GM18868 (cell line): Measurements from ENCODE around the gene ABI2.
"Not testable (repeated sequence)": the region's sequence is repeated elsewhere in the genome, so short reads cannot be mapped to it uniquely, and the experiment has no call there.

Experiments
- ATAC-seq: cut with Tn5 transposase; IDR thresholded peaks from one replicate; pipeline ENCODE4 v1.9.1; 2021; ENCODE audit warnings: mild to moderate bottlenecking, moderate library complexity; ENCODE audit not compliant: unreplicated experiment

ABI2 gene

DNA sequence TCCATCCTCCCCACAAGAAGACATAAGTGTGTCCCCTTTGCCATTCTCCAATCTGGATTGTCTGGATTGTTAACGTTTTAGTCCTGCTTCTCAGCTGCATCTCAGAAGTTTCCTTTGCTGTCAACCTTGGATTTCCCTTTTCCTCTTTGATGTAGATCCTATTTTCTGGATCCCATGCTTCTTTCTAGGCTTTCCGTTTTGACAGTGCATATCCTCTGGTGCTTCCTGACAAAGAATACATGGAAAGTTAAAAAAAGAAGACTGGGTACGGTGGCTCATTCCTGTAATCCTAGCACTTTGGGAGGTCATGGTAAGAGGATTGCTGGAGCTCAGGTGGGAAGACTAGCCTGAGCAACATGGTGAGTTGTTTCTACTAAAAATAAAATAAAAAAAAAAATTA is 26.8 kb downstream of the ABI2 start:
- ATAC-seq = no peak

DNA sequence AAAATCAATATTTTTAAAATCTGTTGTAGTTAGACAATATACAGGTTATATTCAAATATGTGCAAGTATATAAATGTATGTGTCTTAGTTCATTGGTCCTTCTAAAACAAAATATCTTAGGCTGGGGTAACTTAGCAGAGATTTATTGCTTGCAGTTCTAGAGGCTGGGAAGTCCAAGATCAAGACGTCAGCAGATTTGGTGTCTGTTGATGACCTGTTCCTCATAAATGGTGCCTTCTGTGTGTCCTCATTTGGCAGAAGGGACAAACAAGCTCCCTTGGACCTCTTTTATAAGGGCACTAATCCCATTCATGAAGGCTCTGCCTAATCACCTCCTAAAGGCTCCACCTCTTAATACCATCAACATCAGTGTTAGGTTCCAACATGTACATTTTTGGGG is 31.3 kb downstream of the ABI2 start:
- ATAC-seq = no peak

DNA sequence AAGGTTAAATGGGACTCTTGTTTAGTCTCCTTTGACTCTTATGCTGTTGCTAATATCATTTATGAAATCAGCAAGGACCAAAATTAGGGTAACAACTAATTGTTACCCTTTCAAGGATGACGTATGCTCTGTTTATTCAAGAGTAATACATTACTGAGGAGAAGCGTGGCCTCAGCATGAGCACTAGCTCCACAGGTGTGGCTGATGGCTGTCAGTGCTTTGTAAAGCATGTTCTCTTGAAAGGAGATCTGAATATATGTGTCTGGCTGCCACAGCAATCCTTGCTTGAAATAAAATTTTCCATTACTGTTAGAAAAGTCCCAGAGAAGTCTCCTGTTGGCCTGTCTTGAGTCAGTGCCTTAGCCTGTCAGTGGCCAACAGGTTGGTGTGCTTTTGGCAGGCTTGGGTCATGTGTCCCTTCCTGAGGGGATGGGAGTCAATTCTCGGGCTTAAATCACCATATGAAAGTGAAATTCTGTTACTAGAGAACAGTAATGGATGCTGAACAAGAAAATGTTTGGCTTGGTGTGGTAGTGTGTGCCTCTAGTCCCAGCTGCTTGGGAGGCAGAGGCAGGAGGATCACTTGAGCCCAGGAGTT is 32.7 kb downstream of the ABI2 start:
- ATAC-seq = peak; percentile 52

DNA sequence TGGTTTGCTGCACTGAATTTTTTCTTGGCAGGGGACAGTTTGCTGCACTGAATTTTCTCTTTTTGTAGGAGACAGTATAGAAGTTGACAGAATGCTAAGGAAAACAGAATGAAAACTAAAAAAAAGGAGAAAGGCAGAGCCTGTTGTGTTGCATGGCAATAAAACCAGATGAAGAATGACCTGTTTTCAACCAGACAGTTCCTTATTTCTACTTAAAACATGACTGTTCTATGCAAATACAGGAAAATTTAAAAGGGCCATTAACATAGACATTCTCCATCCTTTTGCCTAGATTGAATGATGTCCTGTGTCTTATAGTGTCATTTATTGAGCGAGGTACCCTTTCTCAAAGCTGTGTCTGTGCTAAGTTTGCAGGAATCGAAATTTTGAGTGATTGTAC is 33.3 kb downstream of the ABI2 start:
- no peak for ATAC-seq

DNA sequence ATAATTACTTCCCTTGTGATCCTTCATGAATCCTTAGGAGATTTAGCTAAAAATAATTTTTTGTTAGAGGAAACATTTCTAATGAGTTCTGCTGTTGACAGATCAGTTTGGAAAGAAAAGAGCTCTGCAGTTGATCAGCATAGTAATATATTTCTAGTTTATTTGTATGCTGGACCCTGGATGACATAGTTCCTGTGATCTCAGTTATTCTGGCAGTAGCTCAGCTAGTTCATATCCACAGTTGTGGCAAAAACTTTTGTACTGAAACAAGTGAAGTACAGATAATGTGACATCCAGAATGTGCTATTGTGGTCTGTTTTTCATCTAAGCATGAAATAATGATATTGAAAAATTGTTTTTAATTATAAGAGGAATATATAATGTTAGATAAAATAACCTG is 33.7 kb downstream of the ABI2 start:
- no peak for ATAC-seq

DNA sequence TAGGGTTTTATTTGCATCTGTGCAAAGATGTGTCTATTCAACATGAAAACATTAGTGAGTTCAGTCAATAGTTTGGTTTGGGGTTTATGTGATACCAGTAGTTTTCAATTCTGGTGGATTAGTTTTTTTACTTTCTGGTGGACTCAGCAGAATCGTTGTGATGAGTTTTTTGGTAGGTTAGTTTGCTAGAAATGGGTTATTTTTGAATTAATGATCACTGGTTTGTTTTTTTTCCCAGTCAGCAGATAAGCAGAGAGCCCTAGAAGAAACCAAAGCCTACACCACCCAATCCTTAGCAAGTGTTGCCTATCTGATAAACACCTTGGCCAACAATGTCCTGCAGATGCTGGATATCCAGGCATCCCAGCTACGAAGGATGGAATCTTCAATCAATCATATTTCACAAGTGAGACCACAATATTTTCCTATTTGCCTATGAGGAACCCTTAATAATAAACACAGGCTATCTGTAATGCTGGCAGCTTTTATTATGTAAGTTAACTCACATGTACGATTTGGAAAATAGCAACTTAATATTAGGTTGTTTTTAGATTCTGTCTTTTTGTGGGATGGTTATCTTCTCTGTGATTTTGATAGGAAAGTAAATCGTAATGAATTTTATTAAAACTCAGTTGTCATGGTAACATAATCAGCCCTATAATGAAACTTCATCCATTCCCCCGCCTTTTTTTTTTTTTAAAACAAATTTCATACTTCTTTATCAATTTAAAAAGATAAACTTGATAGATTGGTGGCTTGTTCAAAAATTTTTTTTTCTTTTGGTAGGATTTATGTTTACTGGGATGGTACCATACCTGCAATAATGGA is 38.7 kb downstream of the ABI2 start:
- ATAC-seq = no peak

DNA sequence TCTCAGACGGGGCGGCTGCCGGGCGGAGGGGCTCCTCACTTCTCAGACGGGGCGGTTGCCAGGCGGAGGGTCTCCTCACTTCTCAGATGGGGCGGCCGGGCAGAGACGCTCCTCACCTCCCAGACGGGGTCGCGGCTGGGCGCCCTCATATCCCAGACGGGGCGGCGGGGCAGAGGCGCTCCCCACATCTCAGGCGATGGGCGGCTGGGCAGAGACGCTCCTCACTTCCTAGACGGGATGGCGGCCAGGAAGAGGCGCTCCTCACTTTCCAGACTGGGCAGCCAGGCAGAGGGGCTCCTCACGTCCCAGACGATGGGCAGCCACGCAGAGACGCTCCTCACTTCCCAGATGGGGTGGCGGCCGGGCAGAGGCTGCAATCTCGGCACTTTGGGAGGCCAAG is 44.5 kb downstream of the ABI2 start:
- ATAC-seq = not testable (repeated sequence)

DNA sequence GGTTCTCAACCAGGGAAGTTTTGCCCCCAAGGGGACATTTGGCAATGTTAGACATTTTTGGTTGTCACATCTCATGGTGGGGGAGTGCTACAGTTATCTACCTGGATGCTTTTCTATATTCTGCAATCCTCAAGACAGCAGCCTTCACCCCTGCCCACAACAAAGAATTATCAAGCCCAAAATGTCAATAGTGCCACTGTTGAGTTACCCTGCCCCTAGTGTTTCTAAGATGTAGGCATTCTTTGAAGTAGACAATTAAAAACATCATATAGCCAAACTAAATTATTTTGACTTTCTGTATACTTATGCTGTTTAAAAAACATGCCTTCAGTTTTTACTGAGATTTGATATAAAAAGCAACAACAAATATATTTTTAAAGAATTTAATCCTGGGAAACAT is 48.0 kb downstream of the ABI2 start:
- ATAC-seq = no peak

DNA sequence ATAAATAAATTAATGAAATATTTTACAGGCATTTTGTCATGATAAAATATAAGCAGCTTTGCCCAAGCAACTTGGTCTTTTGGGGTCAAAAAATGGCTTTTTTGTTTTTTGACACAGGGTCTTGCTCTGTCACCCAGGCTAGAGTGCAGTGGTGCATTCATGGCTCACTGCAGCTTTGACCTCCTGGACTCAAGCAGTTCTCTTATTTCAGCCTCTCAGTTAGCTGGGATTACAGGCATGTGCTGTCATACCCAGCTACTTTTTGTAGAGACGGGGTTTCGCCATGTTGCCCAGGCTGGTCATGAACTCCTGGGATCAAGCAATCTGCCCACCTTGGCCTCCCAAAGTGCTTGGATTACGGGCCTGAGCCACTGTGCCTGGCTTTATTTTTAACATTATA is 51.0 kb downstream of the ABI2 start:
- ATAC-seq = no peak

DNA sequence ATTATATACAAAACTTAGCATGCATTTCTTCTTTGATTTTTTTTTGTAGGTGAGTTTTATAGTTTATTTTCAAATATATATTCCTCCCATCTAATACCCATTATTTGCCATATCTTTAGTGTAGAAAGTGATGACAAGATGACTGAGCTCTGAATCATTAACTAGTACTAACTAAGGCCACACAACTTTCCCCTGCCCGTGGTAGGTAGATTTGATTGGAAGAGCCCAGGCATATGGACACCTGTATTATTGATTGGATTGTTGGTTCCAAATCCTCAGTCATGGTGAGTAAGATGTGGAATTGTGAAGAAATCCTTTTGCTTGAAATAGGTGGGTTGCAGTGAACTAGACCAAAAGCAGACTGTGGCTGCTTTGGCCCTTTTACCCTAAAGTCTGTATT is 54.8 kb downstream of the ABI2 start:
- ATAC-seq = no peak

DNA sequence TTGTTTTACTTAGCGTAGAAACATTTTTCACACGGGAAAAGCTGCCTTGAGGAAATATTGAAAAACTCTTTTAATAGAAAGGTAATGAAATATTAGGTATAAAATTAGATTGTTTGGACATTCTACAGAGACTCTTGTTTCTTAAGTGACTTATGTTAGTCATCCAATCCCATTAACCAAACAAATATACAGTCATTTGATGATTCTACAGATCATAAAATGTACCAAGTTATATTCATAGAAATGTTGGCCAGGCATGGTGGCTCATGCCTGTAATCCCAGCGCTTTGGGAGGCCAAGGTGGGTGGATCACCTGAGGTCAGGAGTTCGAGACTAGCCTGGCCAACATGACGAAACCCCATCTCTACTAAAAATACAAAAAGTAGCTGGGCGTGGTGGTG is 60.0 kb downstream of the ABI2 start:
- ATAC-seq = not testable (repeated sequence)

DNA sequence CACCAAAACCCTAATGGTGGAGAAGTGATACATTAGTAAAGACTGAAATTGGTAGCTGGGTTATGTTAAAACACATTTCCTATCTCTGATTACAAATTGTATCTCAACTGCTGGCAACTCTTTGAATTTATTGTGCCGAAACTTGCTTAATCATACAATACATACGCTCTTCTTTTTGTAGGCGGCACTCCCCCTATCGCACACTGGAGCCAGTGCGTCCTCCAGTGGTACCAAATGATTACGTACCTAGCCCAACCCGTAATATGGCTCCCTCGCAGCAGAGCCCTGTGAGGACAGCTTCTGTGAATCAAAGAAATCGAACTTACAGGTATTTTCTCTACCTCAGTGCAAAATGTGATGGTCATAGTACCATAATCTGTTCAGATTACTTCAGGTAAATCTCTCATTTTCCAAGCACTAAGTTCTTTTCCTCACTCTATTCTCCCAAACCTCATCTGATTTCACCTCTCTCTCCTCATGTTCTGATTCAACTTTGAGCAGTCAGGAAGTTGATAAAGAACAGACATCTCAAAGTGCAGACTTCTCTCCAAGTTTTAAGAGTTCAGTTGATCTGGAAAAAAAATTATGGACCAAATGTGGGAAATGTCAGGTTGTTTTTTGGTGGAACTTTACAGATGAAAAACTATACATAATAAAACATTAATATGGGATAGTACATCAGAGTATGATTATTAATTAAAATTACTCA is 66.5 kb downstream of the ABI2 start:
- no peak for ATAC-seq

DNA sequence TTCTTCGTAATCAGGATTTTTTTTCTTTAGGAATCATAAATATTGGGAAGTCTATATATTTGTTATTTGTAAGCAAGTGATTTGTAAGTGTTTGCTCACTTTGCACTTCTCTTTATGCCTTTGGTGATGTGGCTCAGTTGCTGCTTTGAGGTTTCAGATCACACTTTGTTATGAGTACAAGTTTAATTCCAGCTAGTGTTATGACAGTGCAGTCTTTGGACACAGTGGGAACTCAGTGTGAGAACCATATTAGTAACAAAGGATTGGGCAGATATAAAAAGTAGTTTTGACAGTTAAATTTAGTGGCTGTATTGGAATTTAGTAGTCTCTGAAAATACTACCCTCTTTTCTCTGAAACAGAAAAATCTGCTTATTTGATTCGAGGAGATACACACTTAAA is 67.7 kb downstream of the ABI2 start:
- no peak for ATAC-seq

DNA sequence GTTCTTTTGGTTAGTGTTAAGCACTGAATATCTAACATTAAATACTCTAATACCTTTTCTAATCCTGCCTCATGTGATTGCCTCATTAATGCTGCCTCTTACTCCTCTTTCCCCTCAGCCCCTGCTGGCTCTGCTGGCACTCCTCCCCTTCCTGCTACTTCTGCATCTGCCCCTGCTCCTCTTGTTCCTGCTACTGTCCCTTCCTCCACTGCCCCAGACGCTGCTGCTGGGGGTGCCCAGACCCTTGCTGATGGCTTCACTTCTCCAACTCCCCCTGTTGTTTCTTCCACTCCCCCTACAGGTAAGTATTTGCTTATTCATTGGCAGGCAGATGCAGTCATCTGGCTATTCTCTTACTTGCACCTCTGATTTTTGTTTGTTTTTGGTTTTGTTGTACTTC is 68.5 kb downstream of the ABI2 start:
- ATAC-seq = no peak

DNA sequence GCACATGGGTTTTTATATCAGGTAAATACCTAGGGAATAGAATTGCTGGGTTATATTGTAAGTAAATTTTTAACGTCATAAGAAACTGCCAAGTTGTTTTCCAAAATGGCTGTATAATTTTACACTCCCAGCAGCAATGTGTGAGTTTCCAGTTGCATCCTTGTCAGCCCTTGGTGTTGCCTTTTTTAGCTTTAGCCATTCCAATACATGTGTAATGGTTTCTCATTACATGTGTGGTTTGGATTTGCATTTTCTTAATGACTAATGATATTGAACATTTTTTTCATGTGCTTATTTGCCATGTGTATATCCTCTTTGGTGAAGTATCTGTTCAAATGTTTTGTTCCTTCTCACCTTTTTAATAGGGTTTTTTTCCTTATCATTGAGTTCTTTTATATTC is 70.8 kb downstream of the ABI2 start:
- no peak for ATAC-seq

DNA sequence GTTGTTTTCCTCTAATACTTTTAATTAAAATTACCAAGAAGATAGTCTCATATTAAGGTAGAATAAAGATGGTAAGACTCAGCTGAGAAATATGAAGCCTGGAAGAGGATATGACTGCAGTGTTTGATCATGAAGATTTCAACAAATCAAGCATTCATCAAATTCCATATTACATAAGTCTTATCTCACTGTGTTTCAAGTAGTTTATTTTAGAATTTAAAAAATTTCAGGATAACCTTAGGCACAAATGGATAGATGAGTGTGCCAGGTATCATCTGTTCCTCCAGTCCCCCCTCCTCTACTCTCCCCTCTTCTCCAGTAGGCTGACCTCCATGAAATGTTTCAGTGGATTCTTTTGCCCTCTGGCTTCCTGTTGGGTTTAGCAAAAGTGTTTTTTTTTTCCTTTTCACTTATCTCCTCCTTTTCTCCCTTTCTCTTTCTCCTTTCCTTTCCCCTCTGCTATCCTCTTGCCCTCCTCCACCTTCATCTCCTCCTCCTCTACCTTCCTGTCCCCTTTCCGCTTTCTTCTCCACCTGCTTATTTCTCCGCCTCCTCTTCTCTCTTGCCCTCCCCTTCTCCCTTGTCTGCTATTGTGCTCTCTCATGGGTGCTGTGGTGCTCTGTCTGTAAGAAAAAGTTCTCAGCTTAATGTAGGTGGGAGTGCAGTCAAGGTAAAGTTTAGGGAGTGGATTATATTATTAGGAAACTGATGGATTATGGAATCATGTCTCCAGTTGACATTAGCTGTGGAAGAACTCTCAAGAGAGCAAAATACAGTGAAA is 72.8 kb downstream of the ABI2 start:
- no peak for ATAC-seq

DNA sequence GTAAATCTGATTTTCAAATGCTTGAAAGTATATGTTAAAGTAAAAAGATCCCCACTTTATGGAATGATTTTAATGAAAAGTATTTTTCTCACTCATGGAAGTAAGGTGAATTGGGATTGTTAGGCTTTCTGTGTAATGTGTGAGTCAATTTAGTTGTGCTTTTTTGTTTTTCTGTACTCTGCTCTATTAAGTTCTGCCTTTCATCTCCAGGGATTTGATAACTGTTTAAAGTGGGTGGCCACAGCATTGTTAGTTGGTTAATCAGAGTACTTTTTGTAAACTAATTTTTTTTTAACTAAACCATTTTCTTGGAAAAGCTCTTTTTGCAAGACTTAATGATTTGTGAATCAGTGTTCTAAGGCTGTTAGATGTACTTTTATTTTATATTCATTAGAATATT is 76.8 kb downstream of the ABI2 start:
- no peak for ATAC-seq

DNA sequence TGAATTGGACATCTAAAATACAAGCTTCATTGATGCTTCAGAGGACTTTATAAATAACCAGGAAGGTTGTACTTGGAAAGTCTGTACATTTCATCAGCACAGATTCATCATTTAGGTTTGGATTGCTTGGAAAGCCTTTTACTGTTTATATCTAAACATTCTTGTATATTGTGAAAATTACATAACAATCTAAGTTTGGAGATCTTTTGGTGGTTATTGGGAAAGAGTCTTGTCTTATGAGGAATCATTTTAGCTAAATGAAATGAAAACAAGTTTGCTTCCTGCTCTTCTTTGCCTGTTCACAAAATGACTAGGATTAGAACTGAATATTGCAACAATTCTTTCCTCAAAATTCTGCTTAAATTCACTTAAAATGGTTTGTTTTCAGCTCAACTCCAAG is 79.3 kb downstream of the ABI2 start:
- ATAC-seq = no peak

DNA sequence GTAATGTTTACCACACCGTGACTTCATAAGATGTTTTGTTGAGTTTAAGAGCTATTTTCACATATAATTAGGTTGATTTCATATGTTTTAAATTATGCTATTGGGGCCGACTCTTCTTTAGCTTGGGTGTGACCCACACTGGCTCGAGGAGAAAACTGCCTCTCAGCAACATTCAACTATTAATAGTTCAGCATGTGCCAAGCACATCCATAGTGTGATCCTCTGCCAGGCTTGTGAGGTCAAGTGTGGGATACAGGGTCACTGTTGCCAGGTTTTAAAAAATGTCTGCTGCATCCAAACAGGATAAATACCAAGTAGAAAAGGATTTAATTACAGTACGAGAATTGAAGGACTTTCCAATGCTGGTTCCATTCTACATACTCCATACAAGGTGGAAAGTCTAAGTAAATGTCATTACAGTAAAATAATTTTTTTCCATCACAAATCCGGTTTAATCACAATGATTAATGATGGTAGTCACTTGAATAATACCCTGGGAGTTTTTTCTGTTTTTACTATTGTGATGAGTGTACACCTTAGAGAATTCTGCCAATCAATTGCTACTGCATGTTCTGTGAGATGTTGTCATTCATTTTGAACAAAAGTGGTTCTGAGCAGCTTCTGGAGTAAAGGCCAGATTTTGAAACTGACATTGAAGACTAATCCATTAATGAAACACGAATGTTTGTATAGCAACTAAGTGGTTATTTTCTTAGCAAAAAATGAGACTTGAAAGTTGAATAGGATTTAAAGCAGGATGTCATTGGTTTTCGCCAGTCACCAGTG is 84.5 kb downstream of the ABI2 start:
- no peak for ATAC-seq

DNA sequence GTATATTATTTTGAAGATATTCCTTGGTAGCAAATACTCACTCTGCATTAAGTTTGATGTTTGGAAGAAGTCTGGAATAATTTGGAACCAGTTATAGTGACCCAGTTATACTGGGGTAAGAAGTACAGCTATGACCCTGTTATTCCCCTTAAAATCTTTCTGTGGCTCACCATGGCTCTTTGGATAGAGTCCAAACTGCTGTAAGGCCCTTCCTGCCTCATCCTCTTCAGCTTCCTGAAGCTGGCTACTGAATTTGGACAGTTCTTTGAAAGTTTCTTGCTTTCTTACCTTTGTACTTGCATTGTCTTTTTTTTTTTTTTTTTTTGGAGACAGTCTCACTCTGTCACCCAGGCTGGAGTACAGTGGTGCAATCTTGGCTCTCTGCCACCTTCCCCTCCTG is 85.6 kb downstream of the ABI2 start:
- ATAC-seq = no peak

DNA sequence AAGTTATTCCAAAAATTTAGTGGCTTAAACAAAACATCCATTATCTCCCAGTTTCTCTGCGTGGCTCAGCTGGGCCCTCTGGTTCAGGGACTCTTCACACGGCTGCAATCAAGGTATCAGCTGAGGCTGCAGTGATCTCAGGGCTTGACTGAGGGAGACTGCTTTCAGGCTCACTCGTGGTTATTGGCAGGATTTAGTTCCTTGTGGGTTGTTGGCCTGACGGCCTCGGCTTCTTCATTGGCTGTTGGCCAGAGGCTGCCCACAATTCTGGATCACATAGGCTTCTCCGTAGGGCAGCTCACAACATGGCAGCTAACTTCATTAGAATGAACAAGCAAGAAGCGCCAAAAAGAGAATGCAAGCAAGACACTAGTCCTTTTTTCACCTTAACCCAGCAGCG is 90.1 kb downstream of the ABI2 start:
- ATAC-seq = no peak
